ENCODE measurements around the gene ATP6V0C.
"Not testable (repeated sequence)": the region's sequence is repeated elsewhere in the genome, so short reads cannot be mapped to it uniquely, and the experiment has no call there.

DNA sequence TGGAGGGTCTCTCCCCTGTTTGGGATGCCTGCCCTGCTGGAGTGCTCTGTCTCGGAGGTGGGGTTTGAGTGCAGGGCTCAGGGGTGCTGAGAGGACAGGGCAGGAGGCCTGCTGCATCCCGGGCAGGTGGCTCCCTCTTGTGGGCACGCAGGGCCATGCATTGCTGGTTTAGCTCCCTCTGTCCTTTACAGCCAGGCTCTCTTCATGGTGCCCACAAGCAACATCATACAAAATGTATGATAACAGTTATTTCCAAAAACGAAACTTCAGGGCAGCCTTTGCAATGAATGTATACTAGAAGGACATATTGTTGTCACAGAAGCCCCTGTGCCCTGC, 47.0 kb downstream of the ATP6V0C start:
- not testable (repeated sequence) for TF ChIP-seq EP300, POLR2A (IDR thresholded peaks at IDR 0.05)
- TF ChIP-seq, protein P1, sequence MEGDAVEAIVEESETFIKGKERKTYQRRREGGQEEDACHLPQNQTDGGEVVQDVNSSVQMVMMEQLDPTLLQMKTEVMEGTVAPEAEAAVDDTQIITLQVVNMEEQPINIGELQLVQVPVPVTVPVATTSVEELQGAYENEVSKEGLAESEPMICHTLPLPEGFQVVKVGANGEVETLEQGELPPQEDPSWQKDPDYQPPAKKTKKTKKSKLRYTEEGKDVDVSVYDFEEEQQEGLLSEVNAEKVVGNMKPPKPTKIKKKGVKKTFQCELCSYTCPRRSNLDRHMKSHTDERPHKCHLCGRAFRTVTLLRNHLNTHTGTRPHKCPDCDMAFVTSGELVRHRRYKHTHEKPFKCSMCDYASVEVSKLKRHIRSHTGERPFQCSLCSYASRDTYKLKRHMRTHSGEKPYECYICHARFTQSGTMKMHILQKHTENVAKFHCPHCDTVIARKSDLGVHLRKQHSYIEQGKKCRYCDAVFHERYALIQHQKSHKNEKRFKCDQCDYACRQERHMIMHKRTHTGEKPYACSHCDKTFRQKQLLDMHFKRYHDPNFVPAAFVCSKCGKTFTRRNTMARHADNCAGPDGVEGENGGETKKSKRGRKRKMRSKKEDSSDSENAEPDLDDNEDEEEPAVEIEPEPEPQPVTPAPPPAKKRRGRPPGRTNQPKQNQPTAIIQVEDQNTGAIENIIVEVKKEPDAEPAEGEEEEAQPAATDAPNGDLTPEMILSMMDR (IDR thresholded peaks at IDR 0.05) = peak in 3 of 5 experiments; percentile 28 to 37 (median 37)
